Measurements from ENCODE around the gene C22orf23. TPM values are rescaled to one million over a fixed set of nuclear protein-coding genes. Genes with fewer than 3 reads are reported as not detected.

C22orf23 gene
- polyA plus RNA-seq, 2 donors: 0.16 to 0.39 TPM

DNA sequence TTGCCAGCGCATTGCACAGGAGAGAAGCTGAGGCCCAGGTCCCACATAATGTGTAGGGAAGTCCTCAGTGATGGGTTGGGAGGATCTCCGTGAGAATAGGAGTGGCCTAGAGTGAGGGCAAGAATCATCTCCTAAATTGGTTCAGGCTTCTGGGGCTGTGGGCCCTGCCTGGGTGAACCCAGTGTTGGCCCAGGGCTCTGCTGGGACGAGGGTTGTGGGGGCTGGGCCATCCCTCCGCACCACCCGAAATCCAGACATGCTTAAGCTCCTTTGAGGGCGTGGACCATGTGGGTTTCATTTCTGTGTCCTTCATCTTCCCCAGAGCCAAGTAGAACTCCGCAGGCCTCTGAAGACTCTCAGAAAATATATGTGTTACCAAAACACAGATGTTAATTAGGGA is 43.6 kb downstream of the C22orf23 start:
- no peak overlapping the region for H3K4me3 ChIP-seq (ENCODE audit: low read depth in 1 of 2, low read length in 2 of 2)
- 47 to 64% methylated on average over 7 of the region's 7 CpGs for WGBS, 2 donors

GRCh38 chr22:37907036-37907954 is 46.1 kb downstream of the C22orf23 start:
- Histone ChIP-seq H3K4me3 (ENCODE audit: low read depth in 1 of 2, low read length in 2 of 2) (peak overlapping the region; percentile 86 to 91), H3K36me3 (ENCODE audit: control insufficient read depth in 2 of 2, insufficient read depth in 2 of 2, low read length in 1 of 2) (peaks cover 2 to 12% of the 10 kb centered on the region in 2 donors), H3K27me3 (ENCODE audit: control insufficient read depth in 1 of 2, insufficient read depth in 2 of 2, low read length in 2 of 2) (no peaks in the 10 kb centered on the region), H3K4me1 (ENCODE audit: control insufficient read depth in 2 of 2, insufficient read depth in 2 of 2, low read length in 1 of 2) (peaks cover 5 to 35% of the 10 kb centered on the region in 2 donors), H3K27ac (ENCODE audit: low read depth in 2 of 2, low read length in 1 of 2) (peak overlapping the region; percentile 94 to 96), H3K9me3 (ENCODE audit: control insufficient read depth in 2 of 2, insufficient read depth in 1 of 2, low read depth in 1 of 2, low read length in 1 of 2) (no peaks in the 10 kb centered on the region)
- WGBS, 2 donors: 30 to 32% methylated on average over 19 of the region's 19 CpGs

More for the DNA sequence above, 43.6 kb downstream of the C22orf23 start:
- peaks cover 10 to 22% of the 10 kb centered on the region in 2 donors for H3K36me3 ChIP-seq (ENCODE audit: control insufficient read depth in 2 of 2, insufficient read depth in 2 of 2, low read length in 1 of 2)
- H3K9me3 ChIP-seq (ENCODE audit: control insufficient read depth in 2 of 2, insufficient read depth in 1 of 2, low read depth in 1 of 2, low read length in 1 of 2): no peaks in the 10 kb centered on the region
- H3K27me3 ChIP-seq (ENCODE audit: control insufficient read depth in 1 of 2, insufficient read depth in 2 of 2, low read length in 2 of 2): no peaks in the 10 kb centered on the region
- H3K4me1 ChIP-seq (ENCODE audit: control insufficient read depth in 2 of 2, insufficient read depth in 2 of 2, low read length in 1 of 2): peaks cover 5 to 32% of the 10 kb centered on the region in 2 donors
- peak overlapping the region; percentile 69 to 83 for H3K27ac ChIP-seq (ENCODE audit: low read depth in 2 of 2, low read length in 1 of 2)

DNA sequence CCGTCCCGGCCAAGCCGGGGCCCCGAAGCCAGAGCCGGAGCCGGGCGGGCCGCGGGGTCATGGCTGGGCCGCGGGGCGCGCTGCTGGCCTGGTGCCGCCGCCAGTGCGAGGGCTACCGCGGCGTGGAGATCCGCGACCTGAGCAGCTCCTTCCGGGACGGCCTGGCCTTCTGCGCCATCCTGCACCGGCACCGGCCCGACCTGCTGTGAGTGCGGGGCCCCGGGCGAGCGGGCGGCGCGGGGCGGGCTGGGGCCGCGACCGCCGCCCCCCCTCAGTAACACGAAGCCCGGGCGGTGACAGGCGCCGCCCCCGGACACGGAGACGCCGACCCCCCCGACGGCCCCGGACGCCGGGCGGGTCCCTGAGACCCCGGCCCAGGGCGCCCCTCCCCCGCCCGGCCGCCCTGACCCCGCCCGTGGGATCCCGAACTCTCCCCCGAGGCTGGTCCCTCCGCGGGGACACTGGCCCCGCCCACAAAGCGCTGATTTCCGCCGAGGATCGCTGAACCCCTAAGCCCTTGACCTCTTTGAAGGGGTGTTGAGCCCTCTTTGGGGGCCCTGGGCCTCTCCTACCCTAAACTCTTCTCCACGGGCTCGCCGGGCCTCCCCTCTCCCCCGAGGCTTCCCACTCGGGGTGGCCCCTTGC is 46.9 kb downstream of the C22orf23 start:
- WGBS, 2 donors: 0 to 1% methylated on average over 44 to 75 of the region's 75 CpGs
- Histone ChIP-seq H3K9me3 (ENCODE audit: control insufficient read depth in 2 of 2, insufficient read depth in 1 of 2, low read depth in 1 of 2, low read length in 1 of 2) (no peaks in the 10 kb centered on the region), H3K4me1 (ENCODE audit: control insufficient read depth in 2 of 2, insufficient read depth in 2 of 2, low read length in 1 of 2) (peaks cover 5 to 32% of the 10 kb centered on the region in 2 donors)

GRCh38 chr22:37905534-37906363 is 47.7 kb downstream of the C22orf23 start, which contains the start of gene MICALL1:
Gene MICALL1 (plus strand): TSS chr22:37906297. CDS start chr22:37906423, 126 bp downstream.
- Histone ChIP-seq H3K27ac (ENCODE audit: low read depth in 2 of 2, low read length in 1 of 2) (peak within 1 kb of the TSS; percentile 94 to 96), H3K4me1 (ENCODE audit: control insufficient read depth in 2 of 2, insufficient read depth in 2 of 2, low read length in 1 of 2) (peaks cover 3 to 32% of the 10 kb centered on the region in 2 donors), H3K9me3 (ENCODE audit: control insufficient read depth in 2 of 2, insufficient read depth in 1 of 2, low read depth in 1 of 2, low read length in 1 of 2) (no peaks in the 10 kb centered on the region), H3K4me3 (ENCODE audit: low read depth in 1 of 2, low read length in 2 of 2) (peak within 1 kb of the TSS; percentile 86 to 91), H3K27me3 (ENCODE audit: control insufficient read depth in 1 of 2, insufficient read depth in 2 of 2, low read length in 2 of 2) (no peaks in the 10 kb centered on the region), H3K36me3 (ENCODE audit: control insufficient read depth in 2 of 2, insufficient read depth in 2 of 2, low read length in 1 of 2) (peaks cover 0 to 5% of the 10 kb centered on the region in 2 donors)
- 4 to 7% methylated on average over 74 to 90 of the region's 90 CpGs for WGBS, 2 donors

More for the DNA sequence above, 46.9 kb downstream of the C22orf23 start:
- Histone ChIP-seq H3K27me3 (ENCODE audit: control insufficient read depth in 1 of 2, insufficient read depth in 2 of 2, low read length in 2 of 2) (no peaks in the 10 kb centered on the region), H3K4me3 (ENCODE audit: low read depth in 1 of 2, low read length in 2 of 2) (peak overlapping the region; percentile 86 to 91), H3K27ac (ENCODE audit: low read depth in 2 of 2, low read length in 1 of 2) (peak overlapping the region; percentile 94 to 96), H3K36me3 (ENCODE audit: control insufficient read depth in 2 of 2, insufficient read depth in 2 of 2, low read length in 1 of 2) (peaks cover 0 to 5% of the 10 kb centered on the region in 2 donors)

DNA sequence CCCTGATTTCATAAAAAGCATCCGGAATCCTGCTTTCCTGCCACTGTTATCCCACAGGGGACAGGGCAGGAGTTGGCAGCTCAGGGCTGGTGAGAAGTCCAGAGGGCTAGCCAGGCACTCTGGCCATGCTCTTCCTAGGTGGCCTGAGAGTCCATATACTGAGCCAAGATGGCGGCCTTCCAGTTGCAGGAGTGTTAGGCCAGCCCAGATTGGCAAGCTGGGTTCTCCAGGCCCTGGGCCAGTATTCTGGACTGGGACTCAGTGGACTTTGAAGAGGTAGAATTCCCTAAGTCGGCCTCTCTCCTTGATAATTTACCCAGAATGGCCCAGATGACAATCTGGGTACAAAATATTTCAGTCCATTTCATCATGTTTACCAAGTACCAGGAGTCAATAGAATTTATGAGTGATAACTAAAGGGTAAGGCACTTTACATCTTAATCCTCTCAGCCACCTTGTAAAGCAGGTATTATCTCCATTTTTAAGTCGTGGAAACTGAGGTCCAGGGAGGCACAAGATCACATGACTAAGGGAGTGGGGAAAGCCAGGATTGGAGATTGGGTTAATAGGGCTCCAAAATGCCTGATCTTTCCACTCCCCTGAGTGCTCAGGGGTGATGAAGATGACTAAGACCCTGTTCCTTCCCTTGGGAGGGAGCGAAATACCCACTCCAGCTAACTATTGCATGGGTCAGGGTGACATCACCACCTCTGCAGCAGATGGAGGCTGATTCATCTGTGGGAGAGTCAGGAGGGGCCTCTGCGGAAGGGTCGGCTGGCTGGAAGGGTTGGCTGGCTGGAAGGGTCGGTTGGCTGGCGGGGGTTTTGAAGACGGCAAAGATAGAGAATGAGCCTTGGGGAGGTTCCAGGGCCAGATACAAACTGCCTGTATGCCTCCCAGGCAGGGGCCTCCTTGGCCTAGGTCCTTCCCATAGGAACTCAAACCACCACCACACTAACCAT is 48.5 kb downstream of the C22orf23 start:
- 64 to 76% methylated on average over 10 of the region's 10 CpGs for WGBS, 2 donors
- Histone ChIP-seq H3K27me3 (ENCODE audit: control insufficient read depth in 1 of 2, insufficient read depth in 2 of 2, low read length in 2 of 2) (no peaks in the 10 kb centered on the region), H3K4me1 (ENCODE audit: control insufficient read depth in 2 of 2, insufficient read depth in 2 of 2, low read length in 1 of 2) (peaks cover 0 to 26% of the 10 kb centered on the region in 2 donors), H3K36me3 (ENCODE audit: control insufficient read depth in 2 of 2, insufficient read depth in 2 of 2, low read length in 1 of 2) (peaks cover 0 to 2% of the 10 kb centered on the region in 2 donors), H3K4me3 (ENCODE audit: low read depth in 1 of 2, low read length in 2 of 2) (no peak overlapping the region), H3K27ac (ENCODE audit: low read depth in 2 of 2, low read length in 1 of 2) (peak overlapping the region; percentile 94 to 96), H3K9me3 (ENCODE audit: control insufficient read depth in 2 of 2, insufficient read depth in 1 of 2, low read depth in 1 of 2, low read length in 1 of 2) (no peaks in the 10 kb centered on the region)

GRCh38 chr22:37898441-37899181 is 54.8 kb downstream of the C22orf23 start:
- H3K9me3 ChIP-seq (ENCODE audit: control insufficient read depth in 2 of 2, insufficient read depth in 1 of 2, low read depth in 1 of 2, low read length in 1 of 2): no peaks in the 10 kb centered on the region
- no peaks in the 10 kb centered on the region for H3K36me3 ChIP-seq (ENCODE audit: control insufficient read depth in 2 of 2, insufficient read depth in 2 of 2, low read length in 1 of 2)
- peak overlapping the region; percentile 85 to 88 for H3K27ac ChIP-seq (ENCODE audit: low read depth in 2 of 2, low read length in 1 of 2)
- no peak overlapping the region for H3K4me3 ChIP-seq (ENCODE audit: low read depth in 1 of 2, low read length in 2 of 2)
- peaks cover 0 to 19% of the 10 kb centered on the region in 2 donors for H3K4me1 ChIP-seq (ENCODE audit: control insufficient read depth in 2 of 2, insufficient read depth in 2 of 2, low read length in 1 of 2)
- no peaks in the 10 kb centered on the region for H3K27me3 ChIP-seq (ENCODE audit: control insufficient read depth in 1 of 2, insufficient read depth in 2 of 2, low read length in 2 of 2)
- WGBS, 2 donors: 46 to 49% methylated on average over 9 of the region's 9 CpGs

GRCh38 chr22:37897807-37898206 is 55.6 kb downstream of the C22orf23 start:
- peaks cover 0 to 27% of the 10 kb centered on the region in 2 donors for H3K4me1 ChIP-seq (ENCODE audit: control insufficient read depth in 2 of 2, insufficient read depth in 2 of 2, low read length in 1 of 2)
- no peak overlapping the region for H3K4me3 ChIP-seq (ENCODE audit: low read depth in 1 of 2, low read length in 2 of 2)
- WGBS, 2 donors: 72 to 84% methylated on average over 2 of the region's 2 CpGs
- peak overlapping the region; percentile 85 to 88 for H3K27ac ChIP-seq (ENCODE audit: low read depth in 2 of 2, low read length in 1 of 2)
- H3K27me3 ChIP-seq (ENCODE audit: control insufficient read depth in 1 of 2, insufficient read depth in 2 of 2, low read length in 2 of 2): no peaks in the 10 kb centered on the region
- H3K36me3 ChIP-seq (ENCODE audit: control insufficient read depth in 2 of 2, insufficient read depth in 2 of 2, low read length in 1 of 2): no peaks in the 10 kb centered on the region
- no peaks in the 10 kb centered on the region for H3K9me3 ChIP-seq (ENCODE audit: control insufficient read depth in 2 of 2, insufficient read depth in 1 of 2, low read depth in 1 of 2, low read length in 1 of 2)

DNA sequence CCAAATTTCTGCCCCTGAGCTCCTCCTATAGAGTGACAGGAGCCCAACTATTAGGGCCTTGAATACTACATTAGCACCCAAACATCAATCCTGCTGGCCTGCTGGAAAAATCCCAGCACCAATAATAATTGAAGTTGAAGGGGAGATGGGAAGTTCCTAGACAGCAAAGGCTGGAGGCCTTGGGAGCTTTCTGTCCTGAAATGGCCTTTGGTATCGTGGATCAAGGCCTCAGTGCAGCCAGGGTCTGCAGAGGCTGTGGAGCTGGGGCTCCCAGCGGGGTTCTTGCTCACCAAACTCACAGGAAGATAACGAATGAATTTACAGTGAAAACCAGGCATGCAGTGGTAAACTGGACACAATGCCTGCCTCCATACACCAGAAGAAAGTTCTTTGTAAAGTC is 56.5 kb downstream of the C22orf23 start:
- Histone ChIP-seq H3K27ac (ENCODE audit: low read depth in 2 of 2, low read length in 1 of 2) (peak overlapping the region; percentile 97 to 99), H3K27me3 (ENCODE audit: control insufficient read depth in 1 of 2, insufficient read depth in 2 of 2, low read length in 2 of 2) (no peaks in the 10 kb centered on the region), H3K4me1 (ENCODE audit: control insufficient read depth in 2 of 2, insufficient read depth in 2 of 2, low read length in 1 of 2) (peaks cover 0 to 30% of the 10 kb centered on the region in 2 donors), H3K9me3 (ENCODE audit: control insufficient read depth in 2 of 2, insufficient read depth in 1 of 2, low read depth in 1 of 2, low read length in 1 of 2) (no peaks in the 10 kb centered on the region), H3K36me3 (ENCODE audit: control insufficient read depth in 2 of 2, insufficient read depth in 2 of 2, low read length in 1 of 2) (no peaks in the 10 kb centered on the region), H3K4me3 (ENCODE audit: low read depth in 1 of 2, low read length in 2 of 2) (no peak overlapping the region)
- 63 to 66% methylated on average over 3 of the region's 3 CpGs for WGBS, 2 donors
